Large intestine (tissue), 3 donors: Measurements from ENCODE around the gene ANXA2R. TPM values are rescaled to one million over a fixed set of nuclear protein-coding genes. Genes with fewer than 3 reads are reported as not detected.

ENCODE experiments used
- DNase-seq, 2 donors: peaks; one replicate each; pipeline versions ENCODE4 v3.0.0 to v3.0.0-alpha.2; 2013
- H3K27ac ChIP-seq: one replicate; pipeline ENCODE4 v1.5.1; 2013; ENCODE audit warnings: low read length
- H3K27me3 ChIP-seq: 2 replicates; pipeline ENCODE4 v1.6.1; 2013; ENCODE audit warnings: low read length; ENCODE audit not compliant: control insufficient read depth, insufficient read depth
- H3K36me3 ChIP-seq: 2 replicates; pipeline ENCODE4 v1.6.1; 2013; ENCODE audit warnings: low read length; ENCODE audit not compliant: control insufficient read depth, insufficient read depth
- H3K4me1 ChIP-seq: one replicate; pipeline ENCODE4 v1.6.1; 2013; ENCODE audit warnings: low read length; ENCODE audit not compliant: control insufficient read depth, insufficient read depth
- H3K4me3 ChIP-seq: one replicate; pipeline ENCODE4 v1.5.1; 2013; ENCODE audit warnings: low read length
- H3K9me3 ChIP-seq: one replicate; pipeline ENCODE4 v1.6.1; 2013; ENCODE audit warnings: mild to moderate bottlenecking, low read depth, low read length, moderate library complexity; ENCODE audit not compliant: control insufficient read depth
- WGBS: methylation state at CpG from one replicate; pipeline ENCODE4 v1.1.5; 2013; ENCODE audit warnings: low lambda C conversion rate; ENCODE audit not compliant: insufficient coverage; 5-methylcytosine and 5-hydroxymethylcytosine counted together
- polyA plus RNA-seq: library from polyadenylated mRNA; unstranded; fragments of 120-200 nt; gene quantifications from one replicate; pipeline ENCODE4 v1.2.1, GENCODE V29; 2013

ANXA2R gene
- polyA plus RNA-seq, 1 donor, result 1.4 TPM

DNA sequence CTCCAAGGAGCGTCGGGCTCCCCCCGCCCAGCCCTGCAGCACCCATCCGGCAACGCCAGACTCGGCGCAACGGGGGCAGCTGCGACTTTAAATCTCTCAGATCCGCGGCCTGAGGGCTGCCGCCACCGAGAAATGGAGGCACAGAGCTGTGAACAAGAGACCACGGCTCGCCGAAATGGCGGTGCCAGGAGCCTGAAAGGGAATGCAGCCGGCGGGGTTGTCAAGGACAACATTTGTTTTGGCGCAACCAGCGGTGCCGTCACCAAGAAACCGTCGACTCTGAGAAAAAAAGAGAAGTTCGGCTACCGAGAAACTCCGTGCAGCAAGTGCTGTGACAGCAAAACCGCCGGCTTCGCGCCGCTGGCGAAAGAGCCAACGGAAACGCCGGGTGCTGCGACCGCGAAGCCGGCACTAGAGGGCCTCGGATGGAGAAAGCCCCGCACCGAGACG is 2.1 kb upstream of the ANXA2R start:
- Histone ChIP-seq H3K9me3 (peaks cover 21% of the 10 kb centered on the region), H3K27ac (peak overlapping the region; percentile 37), H3K27me3 (peaks cover 89% of the 10 kb centered on the region), H3K4me1 (peaks cover 41% of the 10 kb centered on the region), H3K36me3 (no peaks in the 10 kb centered on the region), H3K4me3 (peak overlapping the region; percentile 50)
- 4% methylated on average over 4 of the region's 44 CpGs for WGBS
- DNase-seq, result peak in 1 of 2 donors; percentile 78

DNA sequence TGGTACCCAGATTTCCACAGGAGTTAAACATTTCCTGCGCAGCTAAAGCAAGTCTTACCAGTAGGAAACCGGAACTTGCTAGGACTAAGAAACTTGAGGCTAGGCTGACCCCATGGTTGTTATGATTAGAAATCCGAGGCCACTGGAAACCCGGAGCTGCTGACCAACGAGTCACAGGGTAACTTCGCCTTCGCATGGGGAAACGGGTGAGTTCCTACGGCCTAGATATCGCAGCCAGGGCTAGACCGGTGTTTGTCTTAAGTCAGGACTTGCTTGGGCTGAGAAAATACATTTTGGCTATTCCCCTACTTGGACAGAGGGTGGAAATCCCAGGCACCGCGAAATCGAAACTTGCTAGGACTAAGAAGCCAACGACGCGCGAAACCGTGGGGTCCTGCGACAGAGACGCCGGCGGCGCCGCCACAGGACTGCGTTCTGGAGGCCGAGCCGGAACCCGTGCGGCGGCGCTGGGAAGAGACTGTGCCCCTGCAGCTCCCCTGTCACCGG is 1.6 kb upstream of the ANXA2R start:
- no peaks in the 10 kb centered on the region for H3K36me3 ChIP-seq
- H3K4me1 ChIP-seq, result peaks cover 41% of the 10 kb centered on the region
- peaks cover 21% of the 10 kb centered on the region for H3K9me3 ChIP-seq
- WGBS, result no CpG with 5 or more reads among the region's 33 CpGs
- H3K27me3 ChIP-seq, result peaks cover 90% of the 10 kb centered on the region
- peak overlapping the region; percentile 50 for H3K4me3 ChIP-seq
- H3K27ac ChIP-seq, result peak overlapping the region; percentile 37
- peak in 1 of 2 donors; percentile 71 for DNase-seq

DNA sequence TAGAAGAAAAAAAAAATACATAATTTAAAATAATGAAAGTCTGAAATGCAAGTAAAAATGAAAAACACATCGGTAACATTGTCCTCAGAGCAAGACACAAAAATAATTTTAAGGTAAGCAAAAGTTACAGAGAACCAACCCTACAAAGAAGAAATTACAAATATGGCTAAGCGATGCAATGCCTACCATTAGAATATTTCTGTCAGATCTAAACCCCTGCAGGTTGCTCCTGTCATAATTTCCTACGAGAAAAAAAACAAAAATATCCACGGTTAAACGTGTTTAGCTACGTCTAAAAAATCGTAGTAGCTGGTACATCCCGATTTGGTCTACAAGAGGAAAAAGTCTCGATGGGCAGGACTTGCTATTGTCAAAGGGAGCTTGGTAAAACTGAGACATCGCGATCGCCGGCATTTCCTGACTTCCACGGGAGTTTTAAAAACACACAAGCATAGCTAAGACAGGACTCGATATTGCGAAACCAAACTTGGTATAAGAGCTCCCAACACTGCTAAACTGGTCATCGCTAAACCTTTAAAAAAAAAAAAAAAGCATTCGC is 1.1 kb upstream of the ANXA2R start:
- no peaks in the 10 kb centered on the region for H3K36me3 ChIP-seq
- 0% methylated on average over 6 of the region's 18 CpGs for WGBS
- peaks cover 91% of the 10 kb centered on the region for H3K27me3 ChIP-seq
- H3K4me1 ChIP-seq, result peaks cover 41% of the 10 kb centered on the region
- DNase-seq, result no peak
- H3K4me3 ChIP-seq, result peak overlapping the region; percentile 50
- peaks cover 21% of the 10 kb centered on the region for H3K9me3 ChIP-seq
- H3K27ac ChIP-seq, result peak overlapping the region; percentile 37

DNA sequence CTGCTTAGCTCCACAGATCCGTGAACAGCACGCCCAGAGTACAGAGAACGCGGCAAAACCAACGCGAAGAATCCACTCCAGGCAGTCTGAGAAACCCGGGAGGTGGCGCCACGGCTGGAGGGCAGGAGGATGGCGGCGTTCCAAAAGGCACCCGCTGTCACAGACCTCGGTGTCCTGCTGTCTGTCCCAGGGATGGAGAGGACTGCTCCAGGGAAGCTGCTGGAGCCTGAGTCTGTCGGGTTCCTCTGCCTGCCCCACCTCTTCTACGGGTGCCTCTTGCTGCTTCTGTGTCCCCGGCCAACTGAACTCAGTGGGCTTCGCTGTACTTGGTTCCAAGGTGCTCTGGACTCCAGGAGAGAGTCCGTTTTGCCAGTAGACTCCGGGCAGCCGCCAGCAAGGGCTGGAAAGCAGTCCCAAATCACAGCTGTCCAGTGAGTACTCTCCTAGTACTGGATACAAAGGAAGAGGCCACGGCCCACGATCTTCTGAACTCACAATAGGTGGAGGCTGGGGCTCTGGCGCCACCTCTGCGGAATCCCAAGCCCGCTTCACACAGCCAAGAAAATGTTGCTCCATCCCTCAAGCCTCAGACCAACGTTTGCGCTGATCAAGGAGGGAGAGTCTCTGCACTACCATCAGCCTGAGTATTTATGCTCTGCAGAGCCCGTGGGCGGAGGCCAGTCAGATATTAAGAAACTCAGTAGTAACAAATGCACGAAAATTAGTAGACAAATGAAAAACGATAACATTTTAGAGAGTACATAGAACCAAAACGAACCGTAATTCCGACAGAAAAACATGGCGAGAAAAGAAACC is 440 bp downstream of the ANXA2R start:
- Histone ChIP-seq H3K4me1 (peaks cover 41% of the 10 kb centered on the region), H3K4me3 (peak overlapping the region; percentile 23), H3K36me3 (no peaks in the 10 kb centered on the region), H3K27ac (peak overlapping the region; percentile 10), H3K9me3 (peaks cover 21% of the 10 kb centered on the region), H3K27me3 (peaks cover 93% of the 10 kb centered on the region)
- DNase-seq, result peak in 1 of 2 donors; percentile 37
- 11% methylated on average over 5 of the region's 35 CpGs for WGBS

DNA sequence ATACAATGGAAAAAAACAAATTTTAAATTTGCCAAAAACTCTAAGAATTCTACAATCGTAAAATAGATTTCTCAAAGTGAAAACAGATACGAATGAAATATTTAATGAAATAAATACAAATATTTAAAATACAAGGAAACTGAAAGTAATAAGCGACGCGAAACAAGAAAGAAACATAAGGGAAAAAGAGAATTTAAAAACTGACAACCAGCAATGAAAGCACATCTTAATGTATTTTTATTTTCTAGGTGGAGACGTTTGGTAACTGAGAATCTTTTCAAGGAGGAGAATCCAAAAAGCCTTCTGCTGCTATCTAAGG is 1.0 kb downstream of the ANXA2R start:
- no peak for DNase-seq
- H3K27me3 ChIP-seq, result peaks cover 93% of the 10 kb centered on the region
- H3K27ac ChIP-seq, result peak overlapping the region; percentile 10
- H3K9me3 ChIP-seq, result peaks cover 22% of the 10 kb centered on the region
- whole genome bisulfite sequencing, result 34% methylated on average over 6 of the region's 6 CpGs
- H3K4me3 ChIP-seq, result peak overlapping the region; percentile 23
- H3K36me3 ChIP-seq, result no peaks in the 10 kb centered on the region
- peaks cover 41% of the 10 kb centered on the region for H3K4me1 ChIP-seq

DNA sequence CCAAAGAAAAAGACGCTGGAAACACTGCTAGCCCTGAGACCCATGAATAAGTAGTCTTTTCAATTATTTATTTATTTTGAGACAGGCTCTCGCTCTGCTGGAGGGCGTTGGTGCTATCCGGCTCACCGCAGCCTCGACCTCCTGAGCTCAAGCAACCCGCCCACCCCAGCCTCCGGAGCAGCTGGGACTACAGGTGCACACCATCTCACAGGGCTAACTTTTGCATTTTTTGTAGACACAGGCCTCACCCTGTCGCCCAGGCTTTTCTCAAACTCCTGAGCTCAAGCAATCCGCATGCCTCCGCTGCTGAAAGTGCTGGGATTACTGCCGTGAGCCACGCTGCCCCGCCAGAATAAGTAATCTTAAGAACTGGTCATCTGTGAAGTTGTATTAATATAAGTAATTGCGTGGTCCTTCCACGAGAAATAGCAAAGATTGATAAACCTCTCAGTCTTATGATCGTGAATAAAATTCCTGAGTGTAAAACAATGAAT is 1.6 kb downstream of the ANXA2R start:
- DNase-seq, result no peak
- H3K27ac ChIP-seq, result no peak overlapping the region
- H3K4me3 ChIP-seq, result no peak overlapping the region
- peaks cover 25% of the 10 kb centered on the region for H3K9me3 ChIP-seq
- H3K4me1 ChIP-seq, result peaks cover 41% of the 10 kb centered on the region
- WGBS, result 6% methylated on average over 5 of the region's 17 CpGs
- H3K27me3 ChIP-seq, result peaks cover 96% of the 10 kb centered on the region
- H3K36me3 ChIP-seq, result no peaks in the 10 kb centered on the region

DNA sequence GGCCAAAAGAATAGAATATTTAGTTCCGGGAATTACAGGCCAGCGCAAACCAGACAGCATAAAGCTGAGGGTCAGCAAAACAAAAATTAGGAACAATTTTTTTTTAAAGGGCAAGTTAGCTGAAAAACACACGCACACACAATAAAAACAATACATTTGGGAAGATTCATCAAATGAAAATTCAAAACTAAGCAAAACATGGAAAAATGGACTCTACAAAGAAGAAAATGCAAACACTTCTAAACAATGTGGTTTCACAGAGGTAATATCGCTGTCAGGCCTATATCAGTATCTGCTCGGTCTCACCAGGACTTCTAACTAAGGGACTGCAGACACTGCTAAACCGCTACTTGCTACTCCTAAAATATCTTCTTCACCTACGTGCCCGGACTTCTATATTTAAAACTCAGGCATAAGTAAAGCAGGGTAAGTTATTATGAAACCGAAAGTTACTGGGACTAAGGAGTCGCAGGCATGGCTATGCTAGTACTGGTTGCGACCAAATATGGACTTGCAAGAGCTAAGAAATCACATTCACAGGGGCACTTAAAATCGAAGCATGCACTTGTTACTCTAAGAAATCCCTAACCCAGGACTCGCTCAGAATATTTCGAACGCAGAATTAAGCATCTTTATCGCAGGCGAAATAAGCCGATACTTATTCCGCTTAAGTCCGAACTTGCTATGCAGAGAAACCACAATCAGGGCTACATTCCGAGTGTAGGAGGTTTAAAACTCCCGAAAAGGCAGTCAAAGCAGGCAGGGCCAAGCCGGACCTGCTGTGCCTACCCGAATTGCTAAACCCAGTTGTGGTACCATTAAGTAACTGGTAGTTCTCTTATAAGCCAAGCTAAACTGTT is 2.3 kb downstream of the ANXA2R start:
- WGBS, result 18% methylated on average over 1 of the region's 24 CpGs
- peaks cover 98% of the 10 kb centered on the region for H3K27me3 ChIP-seq
- no peaks in the 10 kb centered on the region for H3K36me3 ChIP-seq
- peaks cover 19% of the 10 kb centered on the region for H3K9me3 ChIP-seq
- H3K27ac ChIP-seq, result no peak overlapping the region
- H3K4me1 ChIP-seq, result peaks cover 36% of the 10 kb centered on the region
- peak overlapping the region; percentile 11 for H3K4me3 ChIP-seq
- DNase-seq, result peak; percentile 49 to 80

DNA sequence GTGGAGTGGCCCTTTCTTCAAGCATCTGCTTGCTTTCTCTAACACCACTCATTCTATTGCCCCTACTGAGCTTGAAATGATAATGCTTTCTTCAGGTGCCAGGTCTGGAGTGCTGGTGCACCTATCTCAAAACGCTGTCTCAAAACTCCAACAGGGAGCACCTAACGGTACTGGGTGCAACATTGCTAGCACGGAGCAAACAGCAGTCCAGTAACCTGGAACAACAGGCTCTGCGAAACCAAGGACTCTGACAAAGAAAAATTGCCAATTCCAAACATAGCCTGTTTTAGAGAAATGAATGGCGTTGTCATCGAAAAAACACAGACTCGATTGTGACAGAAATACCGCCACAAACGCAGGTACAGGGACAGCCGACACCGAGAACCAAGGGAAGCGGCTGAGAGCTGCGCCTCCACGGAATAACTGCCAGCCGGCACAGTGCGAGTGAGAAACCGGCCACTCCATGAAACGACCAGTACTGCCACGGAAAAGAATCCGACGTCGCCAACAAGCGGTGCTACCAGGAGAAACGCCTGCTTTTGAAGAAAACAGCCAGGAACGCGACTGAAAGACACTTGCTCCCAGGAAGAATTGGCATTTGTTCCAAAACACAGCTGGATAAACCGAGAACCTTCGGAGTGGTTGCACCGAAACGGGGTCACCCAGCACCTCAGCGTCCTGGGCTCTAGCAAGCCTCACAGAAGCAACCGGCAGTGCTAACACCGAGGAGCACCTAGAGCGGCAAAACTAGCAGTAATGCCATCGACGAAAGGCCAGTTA is 3.1 kb downstream of the ANXA2R start:
- no peak overlapping the region for H3K4me3 ChIP-seq
- peaks cover 96% of the 10 kb centered on the region for H3K27me3 ChIP-seq
- DNase-seq, result peak in 1 of 2 donors; percentile 49
- no CpG with 5 or more reads among the region's 36 CpGs for WGBS
- H3K4me1 ChIP-seq, result peaks cover 28% of the 10 kb centered on the region
- peaks cover 15% of the 10 kb centered on the region for H3K9me3 ChIP-seq
- no peak overlapping the region for H3K27ac ChIP-seq
- H3K36me3 ChIP-seq, result no peaks in the 10 kb centered on the region

DNA sequence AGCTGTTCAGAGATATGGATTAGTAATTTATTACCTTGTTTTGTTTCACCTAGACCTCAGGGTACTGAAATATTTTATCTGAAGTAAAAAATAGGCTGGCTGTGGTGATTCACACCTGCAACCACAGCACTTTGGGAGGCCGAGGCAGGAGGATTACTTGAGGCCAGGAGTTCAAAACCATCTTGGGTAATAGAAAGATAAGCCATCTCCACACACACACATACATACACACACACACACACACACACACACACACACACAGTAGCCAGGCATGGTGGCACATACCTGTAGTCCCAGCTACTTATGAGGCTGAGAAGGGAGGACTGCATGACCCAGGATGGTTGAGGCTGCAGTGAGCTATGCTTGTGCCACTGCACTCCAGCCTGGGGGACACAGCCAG is 3.7 kb downstream of the ANXA2R start:
- H3K27me3 ChIP-seq, result peaks cover 90% of the 10 kb centered on the region
- DNase-seq, result no peak
- H3K27ac ChIP-seq, result no peak overlapping the region
- peaks cover 12% of the 10 kb centered on the region for H3K9me3 ChIP-seq
- H3K36me3 ChIP-seq, result no peaks in the 10 kb centered on the region
- peaks cover 22% of the 10 kb centered on the region for H3K4me1 ChIP-seq
- H3K4me3 ChIP-seq, result no peak overlapping the region
- no CpG with 5 or more reads among the region's 1 CpG for WGBS
